HG03460 (cell line): ENCODE results near the gene CTNNAL1.
A peak's percentile ranks its signal among the peaks of the same experiment; 100 is the strongest.

Source experiments
- ATAC-seq: cut with Tn5 transposase; IDR thresholded peaks from one replicate; pipeline ENCODE4 v1.9.1; 2021; ENCODE audit not compliant: unreplicated experiment

CTNNAL1 gene

GRCh38 chr9:109030426-109030825 is 17.1 kb upstream of the CTNNAL1 start:
- ATAC-seq: no peak

- ATAC-seq: no peak
Measured at GRCh38 chr9:109028457-109028856, 15.2 kb upstream of the CTNNAL1 start.

GRCh38 chr9:109027176-109027575 is 13.9 kb upstream of the CTNNAL1 start:
- no peak for ATAC-seq

GRCh38 chr9:109026306-109026705 is 13.0 kb upstream of the CTNNAL1 start:
- ATAC-seq: no peak

GRCh38 chr9:109022873-109023272 is 9.6 kb upstream of the CTNNAL1 start:
- ATAC-seq: no peak

GRCh38 chr9:109020581-109021511 is 7.5 kb upstream of the CTNNAL1 start:
- no peak for ATAC-seq

GRCh38 chr9:109020113-109020512 is 6.8 kb upstream of the CTNNAL1 start:
- no peak for ATAC-seq

- no peak for ATAC-seq
Measured at GRCh38 chr9:109019420-109019819, 6.1 kb upstream of the CTNNAL1 start.

GRCh38 chr9:109017493-109017892 is 4.2 kb upstream of the CTNNAL1 start:
- ATAC-seq: no peak

GRCh38 chr9:109017061-109017460 is 3.8 kb upstream of the CTNNAL1 start:
- no peak for ATAC-seq

GRCh38 chr9:109016132-109016531 is 2.8 kb upstream of the CTNNAL1 start:
- no peak for ATAC-seq

GRCh38 chr9:109014608-109015280 is 1.4 kb upstream of the CTNNAL1 start:
- ATAC-seq: no peak

- no peak for ATAC-seq
Measured at GRCh38 chr9:109013679-109014607, 644 bp upstream of the CTNNAL1 start.

GRCh38 chr9:109012009-109012875 is 1.1 kb downstream of the CTNNAL1 start:
- ATAC-seq: peak; percentile 32

- ATAC-seq: no peak
Measured at GRCh38 chr9:109011231-109011671, 2.0 kb downstream of the CTNNAL1 start.

GRCh38 chr9:109010746-109011145 is 2.6 kb downstream of the CTNNAL1 start:
- peak; percentile 33 for ATAC-seq

- no peak for ATAC-seq
Measured at GRCh38 chr9:109005678-109006077, 7.6 kb downstream of the CTNNAL1 start.

- ATAC-seq: no peak
Measured at GRCh38 chr9:109003116-109003515, 10.2 kb downstream of the CTNNAL1 start.

- no peak for ATAC-seq
Measured at GRCh38 chr9:109002141-109002540, 11.2 kb downstream of the CTNNAL1 start.

GRCh38 chr9:109001275-109001676 is 12.0 kb downstream of the CTNNAL1 start:
- no peak for ATAC-seq
